ENCODE measurements around the gene FBF1.
"Not testable (repeated sequence)": the region's sequence is repeated elsewhere in the genome, so short reads cannot be mapped to it uniquely, and the experiment has no call there.

The FBF1 gene

GRCh38 chr17:75940727-75941441 is at the start of gene FBF1:
FBF1 (minus strand) TSS chr17:75941042; CDS start chr17:75938149, 2,893 bp downstream.
- DNase-seq, result peak; percentile 95

- no peak for DNase-seq
Observed at GRCh38 chr17:75987041-75987440, 46.2 kb upstream of the FBF1 start.

DNA sequence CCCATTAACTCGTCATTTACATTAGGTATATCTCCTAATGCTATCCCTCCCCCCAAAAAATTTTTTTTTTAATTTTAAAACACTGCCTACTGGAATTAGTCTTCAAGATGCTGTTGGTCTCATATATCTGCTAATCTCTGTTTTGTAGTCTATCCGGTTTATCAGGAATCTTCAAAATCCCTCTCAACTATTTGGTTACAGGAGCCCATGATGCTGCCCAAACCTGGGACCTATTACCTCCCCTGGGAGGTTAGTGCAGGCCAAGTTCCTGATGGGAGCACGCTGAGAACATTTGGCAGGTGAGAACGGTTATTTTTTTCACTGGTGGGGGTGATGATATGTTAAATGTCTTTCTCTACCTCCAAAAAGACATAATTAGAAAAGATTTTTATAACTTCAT is 45.1 kb upstream of the FBF1 start:
- DNase-seq, result no peak

DNA sequence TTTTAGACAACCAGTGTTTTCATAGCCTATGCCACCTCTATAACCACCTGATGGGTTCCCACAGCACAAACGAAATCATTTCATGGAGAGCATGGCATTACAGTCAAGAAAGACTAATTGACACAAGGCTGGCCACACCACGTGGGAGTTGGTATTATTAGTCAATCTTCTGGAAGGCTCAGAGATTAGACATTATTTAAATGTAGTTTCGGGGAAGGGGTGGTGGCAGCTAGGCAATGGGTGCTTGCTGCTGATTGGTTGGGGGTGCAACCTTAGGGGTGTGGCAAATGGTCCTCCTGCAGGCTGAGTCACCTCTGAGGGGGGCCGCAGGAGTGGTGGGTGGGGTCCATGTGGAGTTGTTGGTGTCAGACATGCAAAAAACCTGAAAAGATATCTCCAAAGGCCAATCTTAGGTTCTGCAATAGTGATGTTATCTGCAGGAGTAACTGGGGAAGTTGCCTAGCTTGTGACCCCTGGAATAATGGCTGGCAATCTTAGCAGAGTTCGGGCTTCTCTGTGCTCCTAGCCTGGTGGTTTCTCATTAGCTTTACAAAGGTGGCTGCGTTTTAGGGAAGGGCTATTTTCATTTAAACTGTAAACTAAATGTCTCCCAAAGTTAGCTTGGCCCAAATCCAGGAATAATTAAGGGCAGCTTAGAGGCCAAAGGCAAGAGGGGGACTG is 42.8 kb upstream of the FBF1 start:
- DNase-seq, result no peak

GRCh38 chr17:75981019-75981615 is 40.3 kb upstream of the FBF1 start:
- peak; percentile 23 for DNase-seq

GRCh38 chr17:75980188-75981018 is 39.6 kb upstream of the FBF1 start:
- DNase-seq, result no peak

DNA sequence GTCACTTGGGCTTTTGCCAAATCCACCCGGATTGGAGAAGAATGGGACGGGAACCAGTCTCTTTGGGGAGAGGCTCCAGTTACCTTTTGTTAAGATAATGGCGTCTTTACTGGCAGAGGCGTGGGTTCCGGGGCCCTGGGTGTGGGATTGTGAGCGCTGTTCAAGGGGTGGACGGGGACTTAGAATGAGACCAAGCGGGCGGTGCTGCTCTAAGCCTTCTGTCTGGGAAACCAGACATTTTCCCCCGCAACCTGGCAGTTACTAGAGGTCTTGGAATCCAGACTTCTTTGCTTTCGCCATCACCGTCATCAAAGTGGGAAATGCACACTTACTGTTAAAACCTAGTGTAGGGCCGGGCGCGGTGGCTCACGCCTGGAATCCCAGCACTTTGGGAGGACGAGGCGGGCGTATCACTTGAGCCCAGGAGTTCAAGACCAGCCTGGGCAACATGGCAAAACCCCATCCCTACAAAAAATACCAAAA is 38.9 kb upstream of the FBF1 start:
- no peak for DNase-seq

GRCh38 chr17:75978938-75979704 is 38.3 kb upstream of the FBF1 start, which contains the start of the genes ACOX1 and TEN1:
ACOX1 (minus strand) TSS chr17:75979166; CDS start chr17:75979073, 93 bp downstream.
TEN1 (plus strand) TSS chr17:75979240; CDS start chr17:75986193, 6,953 bp downstream.
- DNase-seq, result peak; percentile 98

- no peak for DNase-seq
Observed at GRCh38 chr17:75976175-75976848, 35.5 kb upstream of the FBF1 start.

GRCh38 chr17:75975757-75976174 is 34.9 kb upstream of the FBF1 start:
- DNase-seq, result no peak

GRCh38 chr17:75975187-75975586 is 34.3 kb upstream of the FBF1 start:
- not testable (repeated sequence) for DNase-seq

DNA sequence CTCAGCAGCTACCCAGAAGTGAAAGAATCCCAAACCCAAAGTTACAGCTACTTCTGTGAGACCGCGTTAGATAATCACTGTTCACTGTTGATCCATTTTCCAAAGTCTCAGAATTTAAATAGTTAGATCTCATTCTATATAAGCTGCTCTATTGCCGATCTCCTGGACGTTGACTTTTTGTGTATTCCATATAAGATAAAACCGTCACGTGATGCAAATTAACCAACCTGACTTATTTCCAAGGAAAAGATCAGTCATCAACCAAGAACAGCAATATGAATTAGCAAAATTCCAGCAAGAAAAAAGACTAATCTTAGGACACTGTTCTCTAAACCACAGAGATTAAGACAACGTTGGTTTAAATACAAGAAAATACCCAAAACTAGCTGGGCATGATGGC is 29.8 kb upstream of the FBF1 start:
- DNase-seq, result no peak

GRCh38 chr17:75970011-75970523 is 29.2 kb upstream of the FBF1 start:
- no peak for DNase-seq

DNA sequence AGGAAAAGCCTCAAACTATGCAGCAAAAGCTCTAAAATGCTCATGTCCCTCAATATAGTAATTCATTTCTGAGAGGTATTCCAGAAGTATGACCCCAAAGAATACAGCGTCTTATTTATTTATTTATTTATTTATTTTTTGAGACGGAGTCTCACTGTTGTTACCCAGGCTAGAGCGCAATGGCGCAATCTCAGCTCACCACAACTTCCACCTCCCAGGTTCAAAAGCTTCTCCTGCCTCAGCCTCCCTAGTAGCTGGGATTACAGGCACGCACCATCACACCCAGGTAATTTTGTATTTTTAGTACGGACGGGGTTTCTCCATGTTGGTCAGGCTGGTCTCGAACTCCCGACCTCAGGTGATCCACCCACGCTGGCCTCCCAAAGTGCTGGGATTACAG is 28.2 kb upstream of the FBF1 start:
- DNase-seq, result not testable (repeated sequence)

DNA sequence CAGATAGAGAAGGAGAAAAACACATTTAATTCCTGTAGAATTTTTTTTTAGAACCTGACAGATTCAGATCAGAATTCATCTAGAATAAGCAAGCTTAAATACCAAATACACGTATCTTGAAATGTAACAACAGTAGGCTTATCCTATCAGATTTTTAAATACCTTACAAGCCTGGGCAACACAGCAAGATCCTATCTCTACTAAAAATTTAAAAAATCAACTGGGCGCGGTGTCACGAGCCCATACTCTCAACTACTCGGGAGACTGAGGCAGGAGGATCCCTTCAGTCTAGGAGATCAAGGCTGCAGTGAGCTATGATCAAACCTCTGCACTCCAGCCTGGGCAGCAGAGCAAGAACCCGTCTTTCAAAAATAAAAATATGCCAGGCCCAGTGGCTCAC is 24.6 kb upstream of the FBF1 start:
- no peak for DNase-seq

DNA sequence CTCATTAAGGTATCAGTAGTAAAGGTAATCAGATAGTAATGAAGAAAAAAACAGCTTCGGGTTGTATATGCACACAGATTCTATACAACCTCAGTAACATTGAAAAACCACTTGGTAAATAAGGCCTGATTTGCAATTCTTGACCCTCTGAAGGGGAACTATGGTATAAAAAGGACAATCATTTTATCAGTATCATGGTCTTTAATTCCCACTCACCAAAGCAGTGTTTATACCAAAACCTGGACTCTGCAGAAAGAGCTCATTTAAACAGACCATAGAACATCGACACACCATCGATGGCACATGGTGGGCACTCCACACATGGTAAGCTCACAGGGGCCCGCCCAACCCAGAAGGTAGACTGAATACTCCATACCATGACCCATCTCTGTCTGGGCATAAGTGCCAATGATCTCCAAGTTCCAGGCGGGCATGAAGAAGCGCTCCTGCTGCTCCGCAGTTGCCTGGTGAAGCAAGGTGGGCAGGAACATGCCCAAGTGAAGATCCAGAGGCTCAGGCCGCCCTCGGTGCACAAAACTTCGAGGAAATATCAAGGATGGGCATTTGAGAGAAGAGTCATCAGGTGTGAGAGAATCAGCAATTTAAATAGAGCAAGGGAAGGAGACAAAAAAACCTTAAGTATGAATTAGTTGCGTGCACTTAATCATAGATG is 19.1 kb upstream of the FBF1 start:
- no peak for DNase-seq

DNA sequence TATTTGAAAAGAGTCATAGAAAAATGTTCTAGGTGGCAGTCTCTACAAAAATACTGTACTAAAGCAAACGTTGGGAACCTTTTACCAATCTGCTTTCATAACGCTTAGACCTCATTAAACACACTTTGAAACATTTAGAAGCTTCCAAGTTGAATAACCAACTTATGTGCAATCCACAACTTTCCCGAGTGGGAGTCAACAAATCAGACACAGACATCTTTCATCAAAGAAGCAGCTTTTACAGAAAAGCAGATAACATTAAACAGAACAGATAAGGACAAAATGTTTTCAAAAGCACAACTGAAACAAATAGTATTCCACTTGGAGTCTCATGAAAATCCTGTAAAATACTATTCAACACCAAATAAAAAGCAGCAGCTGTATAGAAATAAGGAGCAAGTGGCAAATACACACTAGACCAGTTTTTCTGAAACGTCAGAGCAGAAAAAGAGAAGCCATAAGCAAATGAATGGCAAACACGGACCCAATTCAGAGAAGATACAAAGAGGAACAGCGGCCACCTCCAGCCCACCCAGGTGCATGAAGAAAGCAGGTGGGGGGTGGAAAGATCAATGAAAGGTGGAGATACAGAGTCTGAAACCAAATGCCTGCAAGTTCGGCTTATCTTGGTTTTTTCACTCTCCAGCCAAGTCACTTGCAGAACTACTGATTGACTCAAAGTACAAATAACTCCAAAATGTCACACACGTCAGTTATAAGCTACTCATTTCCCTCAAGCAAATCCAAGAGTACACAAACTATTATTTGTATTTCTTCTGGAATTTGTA is 18.4 kb upstream of the FBF1 start:
- no peak for DNase-seq

DNA sequence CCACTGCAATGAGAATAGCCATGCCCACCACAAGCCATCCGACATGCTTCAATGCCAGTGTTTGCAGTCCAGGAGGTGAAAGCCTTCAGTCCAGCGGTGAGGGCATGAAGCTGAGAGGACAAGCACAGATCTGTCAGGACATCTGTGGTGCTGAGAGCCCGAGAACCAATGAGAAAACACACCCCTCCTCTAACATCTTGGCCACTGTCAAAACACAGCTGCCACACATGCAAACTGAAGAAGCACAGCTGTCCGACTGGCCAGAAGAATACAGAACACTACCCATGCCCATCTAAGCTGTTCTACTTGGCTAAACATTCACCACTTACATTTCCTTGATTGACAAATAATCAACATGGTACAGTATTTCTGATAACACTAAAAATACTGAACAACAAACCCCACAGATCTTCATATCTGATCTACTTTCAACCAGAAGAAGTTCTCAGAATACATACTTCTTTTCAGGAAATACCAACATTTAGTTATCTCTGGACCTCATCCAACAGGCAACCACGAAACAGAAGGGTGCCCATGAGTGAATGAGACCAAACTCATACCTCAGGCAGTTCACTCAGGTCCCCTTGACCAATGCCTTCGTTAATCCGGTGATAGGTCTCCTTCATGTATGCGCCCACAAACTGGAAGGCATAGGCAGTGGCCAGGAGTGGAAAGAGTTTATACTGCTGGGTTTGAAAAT is 10.2 kb upstream of the FBF1 start:
- no peak for DNase-seq

DNA sequence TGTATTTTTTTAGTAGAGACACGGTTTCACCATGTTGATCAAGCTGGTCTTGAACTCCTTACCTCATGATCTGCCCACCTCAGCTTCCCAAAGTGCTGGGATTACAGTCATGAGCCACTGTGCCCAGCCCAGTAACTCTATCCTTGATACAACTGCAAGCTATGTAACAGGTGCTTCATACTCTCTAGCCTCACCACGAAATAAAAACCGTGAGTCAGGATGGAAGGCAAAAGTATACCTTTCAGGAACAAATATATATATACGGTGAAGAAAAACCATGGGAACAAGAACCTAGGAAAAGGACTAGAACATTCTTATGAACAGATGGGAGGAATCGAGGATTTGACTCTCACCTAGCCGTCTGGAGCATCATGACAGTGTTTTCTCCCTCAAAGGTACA is 9.6 kb upstream of the FBF1 start:
- DNase-seq, result no peak
